ENCODE data around the gene PRKCD.
"Not testable (repeated sequence)": the region's sequence is repeated elsewhere in the genome, so short reads cannot be mapped to it uniquely, and the experiment has no call there.

Gene PRKCD

GRCh38 chr3:53151086-53151438, 9.9 kb upstream of the PRKCD start:
- not testable (repeated sequence) for H3K27me3 ChIP-seq (ENCODE audit: insufficient read depth, low read length, poor library complexity); H4K5ac ChIP-seq (ENCODE audit: low read length); H2AK5ac ChIP-seq (ENCODE audit: low read length); H3K4me2 ChIP-seq (ENCODE audit: low read length); H3K79me1 ChIP-seq (ENCODE audit: low read length); H4K8ac ChIP-seq (ENCODE audit: low read depth, low read length); H2BK120ac ChIP-seq (ENCODE audit: low read depth, low read length); H3K4ac ChIP-seq (ENCODE audit: low read depth, low read length); H3K56ac ChIP-seq (ENCODE audit: low read length); H3K4me1 ChIP-seq (ENCODE audit: control insufficient read depth, low read depth, low read length); H3K36me3 ChIP-seq (ENCODE audit: control insufficient read depth, insufficient read depth, low read length); H3K18ac ChIP-seq (ENCODE audit: low read length); H3K4me3 ChIP-seq (ENCODE audit: low read length); H2BK5ac ChIP-seq (ENCODE audit: low read length); H3K9ac ChIP-seq (ENCODE audit: low read length); DNase-seq; H3K79me2 ChIP-seq (ENCODE audit: control insufficient read depth, insufficient read depth, low read length); H3K23ac ChIP-seq (ENCODE audit: low read length); H3K27ac ChIP-seq (ENCODE audit: low read depth, low read length); H2BK15ac ChIP-seq (replicated peaks; ENCODE audit: low read depth)
- WGBS (ENCODE audit: extremely low coverage, insufficient coverage, low lambda C conversion rate), result no CpG with 5 or more reads among the region's 9 CpGs

- Histone ChIP-seq H3K27me3 (ENCODE audit: insufficient read depth, low read length, poor library complexity) (no peaks in the 10 kb centered on the region), H3K18ac (ENCODE audit: low read length) (no peak overlapping the region), H2BK15ac (replicated peaks; ENCODE audit: low read depth) (no peak overlapping the region), H3K4me3 (ENCODE audit: low read length) (no peak overlapping the region), H3K4me2 (ENCODE audit: low read length) (no peak overlapping the region), H4K5ac (ENCODE audit: low read length) (no peak overlapping the region), H2BK120ac (ENCODE audit: low read depth, low read length) (no peak overlapping the region), H3K23ac (ENCODE audit: low read length) (no peak overlapping the region), H2BK5ac (ENCODE audit: low read length) (no peak overlapping the region), H3K36me3 (ENCODE audit: control insufficient read depth, insufficient read depth, low read length) (no peaks in the 10 kb centered on the region), H3K56ac (ENCODE audit: low read length) (no peak overlapping the region), H4K8ac (ENCODE audit: low read depth, low read length) (no peak overlapping the region), H3K4ac (ENCODE audit: low read depth, low read length) (no peak overlapping the region), H3K4me1 (ENCODE audit: control insufficient read depth, low read depth, low read length) (no peaks in the 10 kb centered on the region), H3K79me2 (ENCODE audit: control insufficient read depth, insufficient read depth, low read length) (no peaks in the 10 kb centered on the region), H3K27ac (ENCODE audit: low read depth, low read length) (no peak overlapping the region), H2AK5ac (ENCODE audit: low read length) (no peak overlapping the region), H3K79me1 (ENCODE audit: low read length) (no peaks in the 10 kb centered on the region), H3K9ac (ENCODE audit: low read length) (no peak overlapping the region)
- WGBS (ENCODE audit: extremely low coverage, insufficient coverage, low lambda C conversion rate), result no CpG with 5 or more reads among the region's 5 CpGs
- DNase-seq, result no peak
These were observed 9.5 kb upstream of the PRKCD start for GRCh38 chr3:53151465-53151864.

GRCh38 chr3:53151870-53152660, 8.9 kb upstream of the PRKCD start:
- Histone ChIP-seq H3K4ac (ENCODE audit: low read depth, low read length) (no peak overlapping the region), H4K8ac (ENCODE audit: low read depth, low read length) (no peak overlapping the region), H4K5ac (ENCODE audit: low read length) (no peak overlapping the region), H2AK5ac (ENCODE audit: low read length) (no peak overlapping the region), H2BK5ac (ENCODE audit: low read length) (no peak overlapping the region), H3K4me2 (ENCODE audit: low read length) (no peak overlapping the region), H2BK15ac (replicated peaks; ENCODE audit: low read depth) (no peak overlapping the region), H3K4me1 (ENCODE audit: control insufficient read depth, low read depth, low read length) (no peaks in the 10 kb centered on the region), H3K9ac (ENCODE audit: low read length) (no peak overlapping the region), H3K27ac (ENCODE audit: low read depth, low read length) (no peak overlapping the region), H3K27me3 (ENCODE audit: insufficient read depth, low read length, poor library complexity) (no peaks in the 10 kb centered on the region), H3K18ac (ENCODE audit: low read length) (no peak overlapping the region), H3K56ac (ENCODE audit: low read length) (no peak overlapping the region), H3K36me3 (ENCODE audit: control insufficient read depth, insufficient read depth, low read length) (no peaks in the 10 kb centered on the region), H3K79me2 (ENCODE audit: control insufficient read depth, insufficient read depth, low read length) (no peaks in the 10 kb centered on the region), H2BK120ac (ENCODE audit: low read depth, low read length) (no peak overlapping the region), H3K23ac (ENCODE audit: low read length) (no peak overlapping the region), H3K4me3 (ENCODE audit: low read length) (no peak overlapping the region), H3K79me1 (ENCODE audit: low read length) (no peaks in the 10 kb centered on the region)
- WGBS (ENCODE audit: extremely low coverage, insufficient coverage, low lambda C conversion rate), result no CpG with 5 or more reads among the region's 20 CpGs
- DNase-seq, result no peak

GRCh38 chr3:53153264-53153823, 7.7 kb upstream of the PRKCD start:
- Histone ChIP-seq H3K79me2 (ENCODE audit: control insufficient read depth, insufficient read depth, low read length) (no peaks in the 10 kb centered on the region), H2AK5ac (ENCODE audit: low read length) (no peak overlapping the region), H3K79me1 (ENCODE audit: low read length) (no peaks in the 10 kb centered on the region), H3K36me3 (ENCODE audit: control insufficient read depth, insufficient read depth, low read length) (no peaks in the 10 kb centered on the region), H3K4ac (ENCODE audit: low read depth, low read length) (no peak overlapping the region), H2BK120ac (ENCODE audit: low read depth, low read length) (no peak overlapping the region), H3K27me3 (ENCODE audit: insufficient read depth, low read length, poor library complexity) (no peaks in the 10 kb centered on the region), H3K4me1 (ENCODE audit: control insufficient read depth, low read depth, low read length) (no peaks in the 10 kb centered on the region), H4K8ac (ENCODE audit: low read depth, low read length) (no peak overlapping the region), H3K4me2 (ENCODE audit: low read length) (no peak overlapping the region), H3K4me3 (ENCODE audit: low read length) (no peak overlapping the region), H2BK15ac (replicated peaks; ENCODE audit: low read depth) (no peak overlapping the region), H2BK5ac (ENCODE audit: low read length) (no peak overlapping the region), H3K56ac (ENCODE audit: low read length) (no peak overlapping the region), H4K5ac (ENCODE audit: low read length) (no peak overlapping the region), H3K23ac (ENCODE audit: low read length) (no peak overlapping the region), H3K27ac (ENCODE audit: low read depth, low read length) (no peak overlapping the region), H3K18ac (ENCODE audit: low read length) (no peak overlapping the region), H3K9ac (ENCODE audit: low read length) (no peak overlapping the region)
- no CpG with 5 or more reads among the region's 3 CpGs for WGBS (ENCODE audit: extremely low coverage, insufficient coverage, low lambda C conversion rate)
- DNase-seq, result no peak

GRCh38 chr3:53153980-53154379, 7.0 kb upstream of the PRKCD start:
- Histone ChIP-seq H3K27ac (ENCODE audit: low read depth, low read length) (no peak overlapping the region), H3K9ac (ENCODE audit: low read length) (no peak overlapping the region), H3K23ac (ENCODE audit: low read length) (no peak overlapping the region), H3K79me2 (ENCODE audit: control insufficient read depth, insufficient read depth, low read length) (no peaks in the 10 kb centered on the region), H3K4me1 (ENCODE audit: control insufficient read depth, low read depth, low read length) (no peaks in the 10 kb centered on the region), H3K27me3 (ENCODE audit: insufficient read depth, low read length, poor library complexity) (no peaks in the 10 kb centered on the region), H4K5ac (ENCODE audit: low read length) (no peak overlapping the region), H3K36me3 (ENCODE audit: control insufficient read depth, insufficient read depth, low read length) (no peaks in the 10 kb centered on the region), H3K18ac (ENCODE audit: low read length) (no peak overlapping the region), H2BK15ac (replicated peaks; ENCODE audit: low read depth) (no peak overlapping the region), H3K4me3 (ENCODE audit: low read length) (no peak overlapping the region), H2BK120ac (ENCODE audit: low read depth, low read length) (no peak overlapping the region), H3K79me1 (ENCODE audit: low read length) (no peaks in the 10 kb centered on the region), H3K4me2 (ENCODE audit: low read length) (no peak overlapping the region), H2AK5ac (ENCODE audit: low read length) (no peak overlapping the region), H2BK5ac (ENCODE audit: low read length) (no peak overlapping the region), H3K4ac (ENCODE audit: low read depth, low read length) (no peak overlapping the region), H3K56ac (ENCODE audit: low read length) (no peak overlapping the region), H4K8ac (ENCODE audit: low read depth, low read length) (no peak overlapping the region)
- no CpG with 5 or more reads among the region's 6 CpGs for WGBS (ENCODE audit: extremely low coverage, insufficient coverage, low lambda C conversion rate)
- no peak for DNase-seq

GRCh38 chr3:53154881-53155285, 6.1 kb upstream of the PRKCD start:
- WGBS (ENCODE audit: extremely low coverage, insufficient coverage, low lambda C conversion rate), result no CpG with 5 or more reads among the region's 4 CpGs
- no peak overlapping the region for H3K9ac ChIP-seq (ENCODE audit: low read length)
- H3K4ac ChIP-seq (ENCODE audit: low read depth, low read length), result no peak overlapping the region
- H3K4me3 ChIP-seq (ENCODE audit: low read length), result no peak overlapping the region
- no peaks in the 10 kb centered on the region for H3K27me3 ChIP-seq (ENCODE audit: insufficient read depth, low read length, poor library complexity)
- H3K4me1 ChIP-seq (ENCODE audit: control insufficient read depth, low read depth, low read length), result no peaks in the 10 kb centered on the region
- no peak overlapping the region for H2BK120ac ChIP-seq (ENCODE audit: low read depth, low read length)
- H3K36me3 ChIP-seq (ENCODE audit: control insufficient read depth, insufficient read depth, low read length), result no peaks in the 10 kb centered on the region
- no peak overlapping the region for H4K5ac ChIP-seq (ENCODE audit: low read length)
- no peak overlapping the region for H3K4me2 ChIP-seq (ENCODE audit: low read length)
- no peaks in the 10 kb centered on the region for H3K79me1 ChIP-seq (ENCODE audit: low read length)
- no peak overlapping the region for H2AK5ac ChIP-seq (ENCODE audit: low read length)
- H2BK5ac ChIP-seq (ENCODE audit: low read length), result no peak overlapping the region
- no peak overlapping the region for H3K27ac ChIP-seq (ENCODE audit: low read depth, low read length)
- no peak overlapping the region for H2BK15ac ChIP-seq (replicated peaks; ENCODE audit: low read depth)
- no peak overlapping the region for H3K23ac ChIP-seq (ENCODE audit: low read length)
- no peak overlapping the region for H3K56ac ChIP-seq (ENCODE audit: low read length)
- no peak overlapping the region for H4K8ac ChIP-seq (ENCODE audit: low read depth, low read length)
- H3K79me2 ChIP-seq (ENCODE audit: control insufficient read depth, insufficient read depth, low read length), result no peaks in the 10 kb centered on the region
- no peak overlapping the region for H3K18ac ChIP-seq (ENCODE audit: low read length)
- no peak for DNase-seq

All from mesendoderm (in vitro differentiated cells).